ENCODE data around the gene SNTG2.

The SNTG2 gene

DNA sequence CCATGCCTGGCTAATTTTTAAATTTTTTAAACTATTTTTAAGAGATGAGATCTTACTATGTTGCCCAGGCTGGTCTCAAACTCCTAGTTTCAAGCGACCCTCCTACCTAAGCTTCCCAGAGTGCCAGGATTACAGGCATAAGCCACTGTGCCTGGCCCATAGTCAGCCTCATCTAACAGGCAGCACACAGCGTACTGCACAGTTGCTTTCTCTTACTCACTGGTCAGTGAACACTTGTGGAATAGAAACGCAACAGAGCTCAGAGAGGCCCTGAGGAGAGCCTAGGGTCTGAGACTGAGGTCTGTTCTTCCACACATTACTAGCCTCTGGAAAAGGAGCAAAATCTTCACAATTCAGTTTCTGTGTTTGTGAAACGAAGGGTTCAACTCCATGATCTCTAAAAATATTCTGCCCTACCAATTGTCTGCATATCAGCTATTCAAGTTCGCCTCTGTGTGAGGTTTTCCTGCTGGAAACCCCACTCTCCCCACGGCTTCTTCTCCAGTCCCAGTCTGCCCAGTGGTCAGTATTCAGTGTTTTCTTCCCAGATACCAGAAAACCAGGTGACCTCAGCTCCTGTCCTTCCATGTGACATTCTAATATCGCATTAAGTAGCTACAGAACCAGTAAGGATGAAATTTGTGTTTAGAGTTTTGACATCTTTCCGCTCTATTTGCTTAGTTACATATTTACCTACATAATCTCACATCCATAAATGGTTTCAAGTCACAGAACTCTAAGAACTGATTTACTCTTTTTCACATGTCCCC is 26.6 kb upstream of the SNTG2 start:
- Histone ChIP-seq H3K9me3 (ENCODE audit: low read depth, low read length) (no peaks in the 10 kb centered on the region), H3K27ac (no peak overlapping the region), H3K4me3 (no peak overlapping the region), H3K9ac (ENCODE audit: insufficient read length) (no peak overlapping the region), H3K36me3 (ENCODE audit: insufficient read depth, low read length) (no peaks in the 10 kb centered on the region)
- no peak for TF ChIP-seq FOXP2 (optimal IDR thresholded peaks at IDR 0.05; ENCODE audit: control extremely low read depth, extremely low read length, insufficient read depth)
- TF ChIP-seq EZH2 (IDR thresholded peaks at IDR 0.05) = no peak
- TF ChIP-seq POLR2AphosphoS5 (IDR thresholded peaks at IDR 0.05; ENCODE audit: borderline replicate concordance, low read depth, low read length) = no peak
- no peak for DNase-seq (ENCODE audit: low read depth, low spot score)

DNA sequence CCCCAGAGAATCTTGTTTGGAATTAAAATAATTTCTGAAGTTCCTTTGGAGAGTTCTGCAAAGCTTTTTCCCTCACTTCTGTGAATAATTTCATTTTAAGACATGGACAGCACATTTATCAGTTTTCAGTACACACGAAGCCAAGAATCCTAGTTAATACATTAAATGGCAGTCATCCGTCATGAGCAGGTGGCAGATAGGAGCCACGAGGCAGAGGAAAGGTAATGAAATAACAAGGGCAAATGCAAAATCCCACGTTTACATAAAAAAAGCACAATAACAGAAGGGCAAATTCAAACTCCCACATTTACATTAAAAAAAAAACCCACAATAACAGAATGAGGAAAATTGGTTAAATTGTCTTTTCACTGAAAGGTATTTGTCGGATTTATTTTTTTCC is 25.9 kb upstream of the SNTG2 start:
- Histone ChIP-seq H3K9ac (ENCODE audit: insufficient read length) (no peak overlapping the region), H3K4me3 (no peak overlapping the region), H3K9me3 (ENCODE audit: low read depth, low read length) (no peaks in the 10 kb centered on the region), H3K36me3 (ENCODE audit: insufficient read depth, low read length) (no peaks in the 10 kb centered on the region), H3K27ac (no peak overlapping the region)
- no peak for DNase-seq (ENCODE audit: low read depth, low spot score)
- TF ChIP-seq FOXP2 (optimal IDR thresholded peaks at IDR 0.05; ENCODE audit: control extremely low read depth, extremely low read length, insufficient read depth) (no peak), POLR2AphosphoS5 (IDR thresholded peaks at IDR 0.05; ENCODE audit: borderline replicate concordance, low read depth, low read length) (no peak), EZH2 (IDR thresholded peaks at IDR 0.05) (no peak)

DNA sequence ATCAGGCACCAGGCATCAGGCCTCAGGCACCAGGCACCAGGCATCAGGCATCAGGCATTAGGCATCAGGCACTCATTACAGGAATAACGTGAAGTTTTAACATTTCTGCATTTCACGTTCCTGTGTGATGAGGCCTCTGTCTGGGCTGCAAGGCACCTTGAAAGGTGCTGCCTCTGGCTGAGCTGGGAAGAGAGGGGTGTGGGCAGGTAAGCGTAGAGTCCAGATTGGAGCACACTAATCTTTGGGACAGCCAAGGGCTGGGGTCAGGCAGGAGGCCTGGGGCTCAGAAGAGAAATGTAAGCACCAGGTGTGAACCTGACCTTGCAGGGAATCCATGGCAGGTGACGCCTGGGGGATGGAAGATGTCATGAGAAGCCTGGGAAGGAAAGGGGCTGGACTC is 25.3 kb upstream of the SNTG2 start:
- Histone ChIP-seq H3K9ac (ENCODE audit: insufficient read length) (no peak overlapping the region), H3K4me3 (no peak overlapping the region), H3K9me3 (ENCODE audit: low read depth, low read length) (no peaks in the 10 kb centered on the region), H3K27ac (no peak overlapping the region), H3K36me3 (ENCODE audit: insufficient read depth, low read length) (no peaks in the 10 kb centered on the region)
- TF ChIP-seq POLR2AphosphoS5 (IDR thresholded peaks at IDR 0.05; ENCODE audit: borderline replicate concordance, low read depth, low read length) = no peak
- no peak for TF ChIP-seq EZH2 (IDR thresholded peaks at IDR 0.05)
- TF ChIP-seq FOXP2 (optimal IDR thresholded peaks at IDR 0.05; ENCODE audit: control extremely low read depth, extremely low read length, insufficient read depth) = no peak
- DNase-seq (ENCODE audit: low read depth, low spot score) = no peak

DNA sequence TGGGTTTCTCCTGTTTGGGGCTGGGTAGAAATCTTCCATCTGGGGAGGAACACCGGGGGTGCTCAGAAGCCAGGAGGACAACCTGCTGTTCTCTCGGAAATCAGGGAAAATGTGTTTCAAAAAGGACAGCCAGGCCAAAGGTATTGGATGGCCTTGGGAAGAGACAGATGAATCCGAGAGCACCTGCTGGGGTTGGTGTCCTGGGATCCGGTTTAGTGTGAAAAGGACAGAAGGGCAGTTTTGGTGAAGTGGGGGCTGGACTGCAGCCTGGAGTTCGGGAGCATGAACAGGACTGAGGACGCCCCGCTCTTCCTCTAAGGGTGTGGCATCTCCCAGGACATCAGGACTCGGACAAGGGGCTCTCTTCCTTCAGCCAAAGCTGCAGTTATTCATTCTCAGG is 24.9 kb upstream of the SNTG2 start:
- H3K4me3 ChIP-seq = no peak overlapping the region
- no peak overlapping the region for H3K9ac ChIP-seq (ENCODE audit: insufficient read length)
- H3K9me3 ChIP-seq (ENCODE audit: low read depth, low read length) = no peaks in the 10 kb centered on the region
- no peaks in the 10 kb centered on the region for H3K36me3 ChIP-seq (ENCODE audit: insufficient read depth, low read length)
- DNase-seq (ENCODE audit: low read depth, low spot score) = no peak
- no peak overlapping the region for H3K27ac ChIP-seq
- TF ChIP-seq FOXP2 (optimal IDR thresholded peaks at IDR 0.05; ENCODE audit: control extremely low read depth, extremely low read length, insufficient read depth) (no peak), POLR2AphosphoS5 (IDR thresholded peaks at IDR 0.05; ENCODE audit: borderline replicate concordance, low read depth, low read length) (no peak), EZH2 (IDR thresholded peaks at IDR 0.05) (no peak)

DNA sequence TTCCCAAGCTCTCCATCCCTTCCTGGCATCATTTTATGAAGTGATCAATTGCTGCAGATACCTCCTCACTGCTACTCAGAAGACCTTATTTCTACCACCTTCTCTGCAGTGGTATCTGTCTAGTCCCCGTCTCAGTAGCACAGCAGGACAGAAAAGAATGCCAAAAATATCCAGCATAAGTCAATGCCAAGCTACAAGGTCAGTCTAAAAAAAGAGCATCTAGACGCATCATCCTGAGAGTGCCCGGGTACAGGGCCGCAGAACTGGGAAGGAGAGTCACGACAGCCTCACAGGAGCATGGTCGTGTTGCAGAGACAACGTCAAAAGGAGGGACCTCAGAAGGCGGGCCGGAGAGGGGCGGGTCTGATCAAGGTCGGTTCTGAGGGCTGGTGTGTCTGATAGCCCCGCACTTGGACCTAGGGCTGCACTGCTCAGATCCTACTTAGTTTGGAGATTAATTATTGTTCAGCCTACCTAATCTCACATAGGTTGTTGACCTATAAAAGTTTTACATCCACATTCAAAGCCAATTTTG is 24.3 kb upstream of the SNTG2 start:
- no peak for DNase-seq (ENCODE audit: low read depth, low spot score)
- no peak for TF ChIP-seq POLR2AphosphoS5 (IDR thresholded peaks at IDR 0.05; ENCODE audit: borderline replicate concordance, low read depth, low read length)
- TF ChIP-seq EZH2 (IDR thresholded peaks at IDR 0.05) = no peak
- TF ChIP-seq FOXP2 (optimal IDR thresholded peaks at IDR 0.05; ENCODE audit: control extremely low read depth, extremely low read length, insufficient read depth) = no peak
- no peaks in the 10 kb centered on the region for H3K36me3 ChIP-seq (ENCODE audit: insufficient read depth, low read length)

DNA sequence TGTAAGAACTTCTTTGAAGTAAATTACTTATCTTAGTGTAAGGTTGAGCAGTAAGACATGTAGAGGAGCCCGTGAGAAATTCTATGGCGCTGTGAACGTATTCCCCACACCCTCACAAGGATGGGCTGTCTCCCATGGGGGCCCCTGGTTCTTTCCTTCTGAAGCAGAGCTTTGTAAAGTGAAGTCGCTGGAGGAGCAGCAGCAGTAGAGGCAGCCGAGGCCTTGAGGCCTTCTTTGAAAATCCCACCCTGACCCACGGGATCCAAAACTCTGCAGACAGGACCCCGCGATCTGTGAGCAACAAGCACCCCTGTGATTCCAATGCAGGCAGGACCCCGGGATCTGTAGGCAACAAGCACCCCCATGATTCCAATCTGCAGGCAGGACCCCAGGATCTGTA is 23.8 kb upstream of the SNTG2 start:
- TF ChIP-seq FOXP2 (optimal IDR thresholded peaks at IDR 0.05; ENCODE audit: control extremely low read depth, extremely low read length, insufficient read depth) (no peak), POLR2AphosphoS5 (IDR thresholded peaks at IDR 0.05; ENCODE audit: borderline replicate concordance, low read depth, low read length) (no peak), EZH2 (IDR thresholded peaks at IDR 0.05) (no peak)
- no peaks in the 10 kb centered on the region for H3K36me3 ChIP-seq (ENCODE audit: insufficient read depth, low read length)

More for the DNA sequence above, 24.3 kb upstream of the SNTG2 start:
- no peaks in the 10 kb centered on the region for H3K9me3 ChIP-seq (ENCODE audit: low read depth, low read length)
- H3K27ac ChIP-seq = no peak overlapping the region
- H3K9ac ChIP-seq (ENCODE audit: insufficient read length) = no peak overlapping the region
- H3K4me3 ChIP-seq = no peak overlapping the region

DNA sequence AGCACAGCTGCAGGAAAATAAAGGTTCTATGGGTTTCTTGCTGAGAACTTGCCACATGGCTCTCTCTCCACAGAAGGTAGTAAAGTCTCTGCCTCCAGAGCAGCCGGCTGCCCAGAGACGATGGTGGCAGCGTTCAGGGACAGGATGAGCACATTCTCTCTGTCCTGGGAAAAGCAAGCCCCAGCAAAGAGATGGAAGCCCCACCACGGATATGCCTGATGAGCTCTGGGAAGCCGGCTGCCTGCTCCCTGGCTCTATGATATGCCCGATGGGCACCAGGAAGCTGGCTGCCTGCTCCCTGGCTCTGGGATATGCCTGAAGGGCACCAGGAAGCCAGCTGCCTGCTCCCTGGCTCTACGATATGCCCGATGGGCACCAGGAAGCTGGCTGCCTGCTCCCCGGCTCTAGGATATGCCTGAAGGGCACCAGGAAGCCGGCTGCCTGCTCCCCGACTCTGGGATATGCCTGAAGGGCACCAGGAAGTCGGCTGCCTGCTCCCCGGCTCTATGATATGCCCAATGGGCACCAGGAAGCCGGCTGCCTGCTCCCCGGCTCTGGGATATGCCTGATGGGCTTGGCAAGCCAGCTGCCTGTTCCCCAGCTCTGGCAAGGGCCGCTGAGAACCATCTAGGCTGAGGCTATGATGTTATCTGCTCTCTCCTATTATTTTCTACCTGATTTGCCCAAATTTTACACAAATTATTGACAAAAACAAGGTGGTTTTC is 21.5 kb upstream of the SNTG2 start:
- no peaks in the 10 kb centered on the region for H3K9me3 ChIP-seq (ENCODE audit: low read depth, low read length)
- H3K4me3 ChIP-seq = no peak overlapping the region
- DNase-seq (ENCODE audit: low read depth, low spot score) = no peak
- H3K9ac ChIP-seq (ENCODE audit: insufficient read length) = no peak overlapping the region
- no peak overlapping the region for H3K27ac ChIP-seq
- no peaks in the 10 kb centered on the region for H3K36me3 ChIP-seq (ENCODE audit: insufficient read depth, low read length)
- TF ChIP-seq FOXP2 (optimal IDR thresholded peaks at IDR 0.05; ENCODE audit: control extremely low read depth, extremely low read length, insufficient read depth) (no peak), EZH2 (IDR thresholded peaks at IDR 0.05) (no peak), POLR2AphosphoS5 (IDR thresholded peaks at IDR 0.05; ENCODE audit: borderline replicate concordance, low read depth, low read length) (no peak)

More for the DNA sequence above, 23.8 kb upstream of the SNTG2 start:
- Histone ChIP-seq H3K9me3 (ENCODE audit: low read depth, low read length) (no peaks in the 10 kb centered on the region), H3K27ac (no peak overlapping the region), H3K9ac (ENCODE audit: insufficient read length) (no peak overlapping the region), H3K4me3 (no peak overlapping the region)
- no peak for DNase-seq (ENCODE audit: low read depth, low spot score)

DNA sequence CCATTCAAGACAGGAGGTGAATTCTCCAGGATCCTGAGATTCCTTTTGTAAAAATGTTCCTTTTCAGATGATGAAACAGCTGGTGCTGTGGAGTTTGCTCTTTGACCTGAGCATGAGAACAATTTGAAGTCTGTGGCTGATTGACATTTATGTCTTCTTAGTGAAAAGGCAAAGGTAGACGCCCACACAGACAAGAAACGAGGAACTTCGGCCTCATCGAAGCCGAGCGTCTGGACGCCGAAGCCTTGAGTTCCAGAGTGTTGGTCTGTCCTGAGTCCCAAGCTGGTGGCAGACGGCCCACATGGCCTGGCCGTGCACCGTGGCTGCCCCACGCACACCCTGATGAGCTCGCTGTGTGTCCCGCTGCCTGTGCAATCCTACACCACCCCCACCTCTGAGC is 20.7 kb upstream of the SNTG2 start:
- H3K27ac ChIP-seq = no peak overlapping the region
- H3K9ac ChIP-seq (ENCODE audit: insufficient read length) = no peak overlapping the region
- TF ChIP-seq POLR2AphosphoS5 (IDR thresholded peaks at IDR 0.05; ENCODE audit: borderline replicate concordance, low read depth, low read length) (no peak), FOXP2 (optimal IDR thresholded peaks at IDR 0.05; ENCODE audit: control extremely low read depth, extremely low read length, insufficient read depth) (no peak), EZH2 (IDR thresholded peaks at IDR 0.05) (no peak)
- DNase-seq (ENCODE audit: low read depth, low spot score) = no peak
- no peaks in the 10 kb centered on the region for H3K9me3 ChIP-seq (ENCODE audit: low read depth, low read length)
- no peaks in the 10 kb centered on the region for H3K36me3 ChIP-seq (ENCODE audit: insufficient read depth, low read length)
- H3K4me3 ChIP-seq = no peak overlapping the region
